Measurements from ENCODE around the gene KNOP1. TPM values are rescaled to one million over a fixed set of nuclear protein-coding genes. Genes with fewer than 3 reads are reported as not detected.
"Not testable (repeated sequence)": the region's sequence is repeated elsewhere in the genome, so short reads cannot be mapped to it uniquely, and the experiment has no call there.

The KNOP1 gene
- total RNA-seq, 1 donor from 2014 or later, result 39.7 TPM

DNA sequence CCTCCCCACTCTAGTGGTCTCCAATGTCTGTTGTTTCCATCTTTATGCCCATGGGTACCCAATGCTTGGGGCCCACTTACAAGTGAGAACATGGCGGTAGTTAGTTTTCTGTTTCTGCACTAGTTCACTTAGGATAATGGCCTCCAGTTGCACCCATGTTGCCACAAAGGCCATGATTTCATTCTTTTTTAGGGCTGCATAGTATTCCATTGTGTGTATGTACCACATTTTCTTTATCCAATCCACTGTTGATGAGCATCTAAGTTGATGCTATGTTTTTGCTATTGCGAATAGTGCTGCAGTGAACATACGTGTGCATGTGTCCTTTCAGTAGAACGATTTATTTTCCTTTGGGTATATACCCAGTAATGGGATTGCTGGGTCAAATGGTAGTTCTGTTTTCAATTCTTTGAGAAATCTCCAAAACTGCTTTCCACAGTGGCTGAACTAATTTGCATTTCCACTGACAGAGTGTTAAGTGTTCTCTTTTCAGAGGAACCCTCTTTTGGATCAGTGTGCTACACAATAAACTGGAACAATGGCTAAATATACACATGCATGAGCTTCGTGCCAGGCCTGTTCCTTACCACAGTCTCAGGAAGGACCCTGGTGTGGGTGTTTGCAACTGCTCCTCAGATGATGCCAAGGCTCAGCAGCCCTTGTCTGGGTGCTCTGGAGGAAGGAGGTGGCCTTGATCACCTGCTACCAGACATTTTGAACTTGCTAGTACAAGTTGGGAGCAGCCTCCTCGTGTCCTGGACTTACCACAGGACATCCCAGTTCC lies 34.4 kb downstream of the KNOP1 start:
- DNase-seq (ENCODE audit: low spot score), result no peak

DNA sequence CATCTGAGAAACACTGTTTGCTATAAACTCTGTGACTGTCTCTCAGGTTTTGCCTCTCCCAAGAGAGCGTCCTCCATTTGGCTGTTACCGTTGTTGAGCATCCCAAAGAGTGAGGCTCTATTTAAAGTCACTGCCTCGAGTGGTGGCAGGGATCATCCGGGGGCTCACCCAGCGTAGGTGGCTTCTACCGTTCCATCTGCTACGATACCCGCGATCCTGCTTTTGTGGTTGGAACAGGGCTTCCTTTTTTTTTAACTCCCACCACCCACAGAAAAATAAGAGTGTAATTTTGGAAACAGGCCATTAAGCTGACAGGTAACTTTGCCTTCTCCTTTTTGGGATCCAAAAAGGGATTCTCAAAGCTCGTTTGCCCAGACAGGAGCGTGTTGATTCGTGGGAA lies 36.4 kb downstream of the KNOP1 start:
- DNase-seq (ENCODE audit: low spot score), result no peak

DNA sequence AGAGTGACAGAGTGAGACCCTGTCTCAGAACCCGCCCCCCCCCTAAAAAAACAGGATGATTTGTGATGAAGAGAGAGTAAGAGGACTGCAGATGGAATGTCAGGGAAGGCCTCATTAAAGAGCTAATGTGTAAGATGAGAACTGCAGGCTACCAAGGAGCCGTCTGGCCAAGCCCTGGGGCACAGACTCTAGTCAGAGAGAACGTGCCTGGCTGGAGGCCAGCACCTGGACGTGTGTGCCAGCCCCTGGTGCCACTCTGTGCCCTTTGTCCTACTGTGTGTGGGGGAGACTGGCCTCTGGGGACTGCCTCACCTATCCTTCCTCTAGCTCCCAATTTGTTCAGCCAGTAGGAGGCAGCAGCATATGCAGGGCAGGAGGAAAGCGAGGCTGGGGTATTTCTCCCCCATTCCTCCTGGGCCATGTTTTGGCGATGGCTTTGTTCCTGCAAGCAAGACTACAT lies 37.1 kb downstream of the KNOP1 start:
- DNase-seq (ENCODE audit: low spot score), result no peak

DNA sequence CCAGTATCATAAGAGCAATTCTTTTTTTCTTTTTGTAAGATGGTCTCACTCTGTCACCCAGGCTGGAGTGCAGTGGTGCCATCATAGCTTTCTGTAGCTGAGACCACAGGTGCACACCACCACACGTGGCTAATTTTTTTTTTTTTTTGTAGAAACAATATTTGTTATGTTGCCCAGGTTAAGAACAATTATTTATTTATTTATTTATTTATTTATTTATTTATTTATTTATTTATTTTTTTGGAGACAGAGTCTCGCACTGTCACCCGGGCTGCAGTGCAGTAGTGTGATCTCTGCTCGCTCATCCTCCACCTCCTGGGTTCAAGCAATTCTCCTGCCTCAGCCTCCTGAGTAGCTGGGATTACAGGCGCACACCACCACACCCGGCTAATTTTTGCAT lies 38.7 kb downstream of the KNOP1 start:
- not testable (repeated sequence) for DNase-seq (ENCODE audit: low spot score)

DNA sequence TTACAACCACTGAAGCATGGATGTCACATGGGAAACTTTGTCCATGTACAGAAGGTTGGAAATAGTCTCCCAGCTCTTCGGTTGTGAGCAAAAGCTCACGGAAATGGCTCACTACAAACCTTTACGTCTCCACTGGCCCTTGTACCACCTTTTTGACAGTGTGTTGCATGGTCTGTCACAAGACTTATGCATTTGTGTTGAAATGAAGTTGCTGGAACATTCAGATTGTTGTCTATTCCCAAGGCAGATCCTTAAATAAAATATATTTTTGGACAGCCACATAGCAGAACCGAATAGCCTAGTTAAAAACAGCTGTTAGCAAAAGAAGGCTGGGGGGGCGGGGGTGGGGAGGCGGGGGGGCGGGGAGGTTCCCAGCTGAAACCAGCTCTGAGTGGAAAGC lies 39.2 kb downstream of the KNOP1 start:
- no peak for DNase-seq (ENCODE audit: low spot score)

DNA sequence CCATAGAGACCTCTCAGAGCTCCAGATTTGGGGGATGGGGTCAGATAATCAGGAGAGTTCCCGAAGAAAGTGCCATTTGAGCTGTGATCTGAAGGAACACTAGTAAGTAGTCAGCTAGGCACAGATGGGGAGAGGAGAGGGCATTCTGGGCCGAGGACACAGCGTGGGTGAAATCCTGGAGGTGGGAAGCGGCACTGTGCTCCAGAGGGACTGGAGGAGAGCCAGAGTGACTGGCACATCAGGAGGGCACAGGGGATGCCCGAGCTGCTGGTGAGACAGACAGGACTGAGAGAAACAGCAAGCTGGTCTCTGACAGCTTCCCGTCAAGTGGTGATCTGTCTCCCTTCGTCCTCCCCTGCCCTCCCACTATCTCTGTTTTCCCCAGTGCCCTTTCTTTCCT lies 40.6 kb downstream of the KNOP1 start:
- no peak for DNase-seq (ENCODE audit: low spot score)

DNA sequence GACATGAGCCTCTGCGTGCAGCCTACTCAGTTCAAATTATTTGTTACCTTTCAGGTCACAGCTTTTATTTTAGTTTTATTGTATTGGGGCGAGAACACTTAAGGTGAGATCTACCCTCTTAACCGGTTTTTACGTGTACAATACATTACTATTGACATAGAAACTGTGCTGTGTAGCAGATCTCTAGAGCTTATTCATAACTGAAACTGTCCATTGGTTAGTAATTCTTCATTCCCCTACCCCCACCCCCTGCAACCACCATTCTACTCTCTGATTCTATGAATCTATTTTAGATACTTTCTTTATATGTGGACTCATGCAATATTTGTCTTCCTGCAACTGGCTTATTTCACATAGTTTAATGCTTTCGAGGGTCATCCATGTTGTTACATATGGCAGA lies 43.5 kb downstream of the KNOP1 start:
- no peak for DNase-seq (ENCODE audit: low spot score)

DNA sequence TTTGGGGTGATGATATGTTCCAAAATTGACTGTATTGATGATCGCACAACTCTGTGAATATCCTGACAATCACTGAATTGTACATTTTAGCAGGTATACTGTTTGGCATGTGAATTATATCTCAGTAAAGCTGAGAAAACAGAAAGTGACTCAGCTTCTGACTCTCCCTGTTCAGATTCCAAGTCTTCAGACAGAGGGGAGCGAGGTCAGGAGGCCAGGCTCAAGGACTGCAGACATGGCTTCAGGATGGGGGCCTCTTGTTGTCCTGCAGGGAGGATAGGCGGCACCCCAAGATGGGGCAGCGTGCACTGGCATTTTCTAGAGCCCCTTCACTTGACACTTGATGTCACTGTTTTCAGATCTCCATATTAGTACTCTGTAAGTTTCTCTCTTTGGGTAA lies 45.6 kb downstream of the KNOP1 start:
- DNase-seq (ENCODE audit: low spot score), result no peak

DNA sequence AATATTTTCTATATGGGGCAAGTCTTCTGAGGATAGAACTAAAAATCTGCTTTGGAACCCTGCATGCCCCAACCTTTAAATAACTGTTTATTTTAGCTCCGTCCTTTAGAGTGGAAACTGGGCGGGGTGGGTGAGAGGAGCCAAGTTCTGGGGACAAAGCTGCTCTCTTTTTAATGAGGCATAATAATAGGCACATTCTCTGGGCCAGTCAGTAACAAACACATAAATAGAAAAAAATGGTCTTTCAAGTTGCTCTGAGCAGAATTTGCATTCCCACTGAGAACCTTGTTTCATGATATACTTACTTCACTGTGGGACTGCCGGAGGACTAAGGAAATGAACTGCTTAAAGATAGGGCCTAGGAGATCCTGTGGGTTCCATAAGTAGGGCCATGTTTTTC lies 51.5 kb downstream of the KNOP1 start:
- no peak for DNase-seq (ENCODE audit: low spot score)

DNA sequence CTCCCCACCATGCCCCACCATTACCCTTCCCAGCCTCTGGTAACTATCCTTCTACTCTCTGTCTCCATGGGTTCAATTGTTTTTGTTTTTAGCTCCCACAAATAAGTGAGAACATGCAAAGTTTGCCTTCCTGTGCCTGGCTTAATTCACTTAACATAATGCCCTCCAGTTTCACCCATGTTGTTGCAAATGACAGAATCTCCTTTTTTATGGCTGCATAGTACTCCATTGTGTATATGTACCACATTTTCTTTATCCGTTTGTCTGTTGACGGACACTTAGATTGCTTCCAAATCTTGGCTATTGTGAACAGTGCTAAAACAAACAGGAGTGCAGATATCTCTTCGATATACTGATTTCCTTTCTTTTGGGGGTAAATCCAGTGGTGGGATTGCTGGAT lies 52.7 kb downstream of the KNOP1 start:
- DNase-seq (ENCODE audit: low spot score), result not testable (repeated sequence)

DNA sequence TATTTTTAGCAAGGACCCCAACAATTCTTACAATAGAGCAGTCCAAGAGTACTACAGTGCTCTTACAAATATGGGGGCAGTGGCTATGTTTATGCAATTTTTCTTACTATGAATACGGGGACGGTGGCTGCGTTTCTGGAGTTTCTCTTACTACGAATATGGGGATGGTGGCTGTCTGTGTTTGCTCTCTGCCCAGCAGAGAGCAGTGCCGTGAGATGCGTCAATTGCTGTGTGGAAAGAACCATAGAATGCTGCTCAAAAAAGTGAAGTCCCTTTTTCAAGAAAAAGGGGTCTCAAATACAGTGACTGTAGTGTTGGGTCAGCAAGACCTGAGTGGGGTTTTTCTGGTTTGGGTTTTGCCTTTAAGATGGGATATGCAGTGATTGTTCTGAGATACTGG lies 53.9 kb downstream of the KNOP1 start:
- no peak for DNase-seq (ENCODE audit: low spot score)

DNA sequence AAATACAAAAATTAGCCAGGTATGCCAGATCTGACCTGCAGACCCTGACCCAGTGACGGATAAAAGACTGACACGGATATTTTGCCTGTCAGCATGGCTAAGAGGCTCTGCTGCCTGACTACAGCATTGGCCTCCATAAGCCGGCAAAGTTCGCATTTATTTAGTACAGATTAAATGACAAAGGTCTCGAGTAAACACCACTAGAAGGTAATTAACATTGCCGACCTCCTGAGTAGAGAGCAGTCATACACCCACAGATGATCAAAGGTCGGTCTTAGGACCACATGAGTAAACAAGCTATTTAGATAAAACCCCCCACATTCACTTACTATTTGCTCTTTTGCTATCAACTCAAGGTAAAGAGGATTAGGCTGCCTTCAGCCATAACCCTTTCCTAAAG lies 55.7 kb downstream of the KNOP1 start:
- no peak for DNase-seq (ENCODE audit: low spot score)

DNA sequence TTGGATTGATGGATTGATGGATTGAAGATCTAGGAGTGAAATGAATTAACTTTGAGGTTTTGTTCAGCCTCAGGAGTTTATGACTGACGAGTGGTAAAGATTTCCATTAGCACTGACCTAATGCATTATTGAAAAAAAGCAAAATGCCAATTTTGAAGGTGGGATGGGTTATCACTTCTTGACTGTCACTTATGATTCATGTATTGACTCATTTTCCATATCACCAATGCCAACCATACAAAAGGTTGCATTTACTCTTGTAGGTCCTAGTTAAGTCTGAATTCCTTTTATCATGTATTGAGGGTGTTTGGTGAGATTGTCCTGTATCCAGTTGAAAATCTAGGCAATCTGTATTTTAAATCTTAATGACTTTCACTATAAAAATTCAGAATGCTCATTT lies 57.6 kb downstream of the KNOP1 start:
- no peak for DNase-seq (ENCODE audit: low spot score)

DNA sequence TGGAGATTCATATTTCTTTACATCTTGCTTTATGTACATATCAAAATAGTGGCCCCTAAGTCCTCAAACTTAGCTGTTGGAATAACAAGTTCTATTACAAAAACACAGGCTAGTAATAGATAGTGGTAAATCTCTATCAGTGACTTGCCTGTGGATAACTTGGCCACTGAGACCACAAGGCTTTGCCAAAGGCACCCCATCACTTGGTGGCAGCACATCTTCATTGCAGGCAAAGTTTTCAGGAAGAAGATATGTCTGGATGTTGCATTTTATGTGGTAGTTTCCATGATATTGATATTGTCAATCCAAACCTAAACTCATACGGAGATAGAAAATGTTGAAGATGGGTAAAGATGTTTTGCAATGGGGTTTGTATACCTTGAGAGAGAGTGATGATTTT lies 58.5 kb downstream of the KNOP1 start:
- DNase-seq (ENCODE audit: low spot score), result no peak

DNA sequence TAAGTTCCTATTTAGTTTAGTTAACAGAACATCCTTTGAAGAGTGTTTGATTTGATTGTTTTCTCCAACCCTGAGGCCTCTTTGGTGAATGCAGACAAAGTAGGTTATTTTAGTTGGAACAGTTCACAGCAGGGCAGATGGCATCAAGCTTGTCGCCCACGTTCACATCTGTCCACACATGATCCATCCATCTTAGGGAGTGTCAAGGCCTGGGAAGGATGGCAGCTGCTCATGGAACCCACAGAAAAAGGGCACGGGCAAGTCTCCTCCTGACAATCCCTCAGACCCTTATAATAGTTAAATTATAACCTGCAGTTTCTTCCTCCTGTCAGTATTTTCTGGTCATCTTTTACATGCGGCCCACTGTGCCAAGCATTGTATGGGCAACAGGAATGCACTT lies 60.2 kb downstream of the KNOP1 start:
- DNase-seq (ENCODE audit: low spot score), result no peak

DNA sequence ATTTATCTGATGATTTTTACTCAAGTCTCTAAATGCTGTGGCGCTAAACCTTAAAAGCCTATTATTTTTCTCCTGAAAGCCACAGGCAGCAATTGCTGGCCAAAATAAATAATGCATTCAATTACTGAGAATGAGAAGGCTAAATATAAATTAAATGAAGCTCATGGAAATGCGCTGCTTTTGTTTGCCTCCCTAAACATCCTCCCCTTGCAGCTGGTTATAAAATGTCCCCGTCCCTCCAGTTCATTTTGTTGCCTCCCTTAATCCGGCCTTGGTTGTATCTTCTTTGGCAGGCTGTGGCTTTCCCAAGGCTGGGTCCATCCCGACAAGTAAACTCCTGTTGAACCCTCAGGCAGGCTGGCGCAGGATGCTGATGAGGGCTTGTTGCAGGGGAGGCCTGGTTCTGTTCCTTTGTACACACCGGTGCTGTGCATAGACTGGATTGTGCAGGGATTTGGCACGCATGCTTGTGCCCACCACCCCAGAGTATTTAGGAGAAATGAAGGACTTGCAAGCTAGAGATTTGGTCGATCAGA lies 62.7 kb downstream of the KNOP1 start:
- DNase-seq (ENCODE audit: low spot score), result no peak

DNA sequence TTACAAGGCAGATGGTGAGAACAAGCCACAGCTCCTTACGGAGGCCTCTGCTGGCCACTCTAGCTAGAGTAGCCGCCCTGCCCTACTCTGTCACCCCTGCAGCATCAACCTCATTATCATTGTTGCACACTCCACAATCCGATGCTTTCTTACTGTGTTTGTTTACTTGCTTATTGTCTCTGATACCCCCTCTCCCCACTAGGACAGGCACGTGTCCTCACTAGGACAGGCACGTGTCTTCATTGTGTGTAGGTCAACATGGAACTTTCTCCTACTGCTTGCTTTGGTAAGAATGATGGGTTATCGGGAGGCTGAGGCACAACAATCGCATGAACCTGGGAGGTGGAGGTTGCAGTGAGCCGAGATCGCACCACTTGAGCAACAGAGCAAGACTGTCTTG lies 63.9 kb downstream of the KNOP1 start:
- no peak for DNase-seq (ENCODE audit: low spot score)

Other genes starting within 250 kb of the KNOP1 start
- 35.2 TPM for gene GDE1, start 196.1 kb downstream of the KNOP1 start, total RNA-seq (ENCODE audit: insufficient read depth, low replicate concordance)
- gene CCP110, start 194.3 kb downstream of the KNOP1 start, total RNA-seq (ENCODE audit: insufficient read depth, low replicate concordance), result 22.6 TPM
- 37.6 TPM for gene VPS35L, start 162.5 kb downstream of the KNOP1 start, total RNA-seq (ENCODE audit: insufficient read depth, low replicate concordance)
- 0.24 TPM for gene IQCK, start within 50 bp of the KNOP1 start, total RNA-seq (ENCODE audit: insufficient read depth, low replicate concordance)
- 6.7 TPM for gene GPRC5B, start 166.6 kb upstream of the KNOP1 start, total RNA-seq (ENCODE audit: insufficient read depth, low replicate concordance)